HG02884 (cell line): ENCODE results near the gene AKR1C3.
"Not testable (repeated sequence)": the region's sequence is repeated elsewhere in the genome, so short reads cannot be mapped to it uniquely, and the experiment has no call there.

Experiments
- ATAC-seq: cut with Tn5 transposase; IDR thresholded peaks from one replicate; pipeline ENCODE4 v1.9.1; 2021; ENCODE audit warnings: mild to moderate bottlenecking, moderate library complexity; ENCODE audit not compliant: unreplicated experiment

The AKR1C3 gene

GRCh38 chr10:5088703-5089261 is 5.4 kb upstream of the AKR1C3 start:
- ATAC-seq: no peak

- ATAC-seq: no peak
Measured at GRCh38 chr10:5089865-5090264, 4.3 kb upstream of the AKR1C3 start.

GRCh38 chr10:5090551-5090950 is 3.7 kb upstream of the AKR1C3 start:
- ATAC-seq: no peak

GRCh38 chr10:5091196-5091595 is 3.0 kb upstream of the AKR1C3 start:
- ATAC-seq: no peak

GRCh38 chr10:5092375-5092774 is 1.8 kb upstream of the AKR1C3 start:
- ATAC-seq: no peak

- no peak for ATAC-seq
Measured at GRCh38 chr10:5092848-5093790, 1.1 kb upstream of the AKR1C3 start.

GRCh38 chr10:5095687-5096086 is 1.5 kb downstream of the AKR1C3 start:
- ATAC-seq: no peak

GRCh38 chr10:5096108-5096507 is 1.9 kb downstream of the AKR1C3 start:
- ATAC-seq: no peak

- ATAC-seq: not testable (repeated sequence)
Measured at GRCh38 chr10:5102479-5102878, 8.3 kb downstream of the AKR1C3 start.

GRCh38 chr10:5103481-5103880 is 9.3 kb downstream of the AKR1C3 start:
- ATAC-seq: no peak

GRCh38 chr10:5105626-5106025 is 11.4 kb downstream of the AKR1C3 start:
- ATAC-seq: no peak

GRCh38 chr10:5106553-5106952 is 12.3 kb downstream of the AKR1C3 start:
- ATAC-seq: no peak

- no peak for ATAC-seq
Measured at GRCh38 chr10:5107860-5108526, 13.8 kb downstream of the AKR1C3 start.

- ATAC-seq: no peak
Measured at GRCh38 chr10:5108658-5109416, 14.6 kb downstream of the AKR1C3 start.

- not testable (repeated sequence) for ATAC-seq
Measured at GRCh38 chr10:5109861-5110260, 15.6 kb downstream of the AKR1C3 start.

- ATAC-seq: no peak
Measured at GRCh38 chr10:5116621-5117020, 22.4 kb downstream of the AKR1C3 start.

- ATAC-seq: no peak
Measured at GRCh38 chr10:5117026-5117425, 22.8 kb downstream of the AKR1C3 start.

GRCh38 chr10:5119997-5120396 is 25.8 kb downstream of the AKR1C3 start:
- not testable (repeated sequence) for ATAC-seq

- no peak for ATAC-seq
Measured at GRCh38 chr10:5123886-5124285, 29.7 kb downstream of the AKR1C3 start.

GRCh38 chr10:5125315-5126044 is 31.3 kb downstream of the AKR1C3 start:
- ATAC-seq: no peak
